GM12892 (cell line): ENCODE results near the gene SEPTIN1.
"Not testable (repeated sequence)": the region's sequence is repeated elsewhere in the genome, so short reads cannot be mapped to it uniquely, and the experiment has no call there.

Source experiments
- DNase-seq: peaks from one replicate; pipeline ENCODE4 v3.0.0; 2011; ENCODE audit not compliant: insufficient read length
- FAIRE-seq: peaks from 2 replicates; lab custom pipeline; 2011; peaks lifted over from hg19 to GRCh38; lab: Jason Lieb, UNC
- POLR2A ChIP-seq: IDR thresholded peaks from 2 replicates; pipeline ENCODE4 v1.6.1; 2011; ENCODE audit warnings: low read depth, low read length, control low read depth
- POLR2AphosphoS5 ChIP-seq: IDR thresholded peaks from 2 replicates; pipeline ENCODE4 v1.6.1; 2011; ENCODE audit warnings: low read depth, low read length, control low read depth
- TAF1 ChIP-seq: IDR thresholded peaks from 2 replicates; pipeline ENCODE4 v1.6.1; 2011; ENCODE audit warnings: low read depth, mild to moderate bottlenecking, control low read depth, low read length, borderline replicate concordance

The SEPTIN1 gene

DNA sequence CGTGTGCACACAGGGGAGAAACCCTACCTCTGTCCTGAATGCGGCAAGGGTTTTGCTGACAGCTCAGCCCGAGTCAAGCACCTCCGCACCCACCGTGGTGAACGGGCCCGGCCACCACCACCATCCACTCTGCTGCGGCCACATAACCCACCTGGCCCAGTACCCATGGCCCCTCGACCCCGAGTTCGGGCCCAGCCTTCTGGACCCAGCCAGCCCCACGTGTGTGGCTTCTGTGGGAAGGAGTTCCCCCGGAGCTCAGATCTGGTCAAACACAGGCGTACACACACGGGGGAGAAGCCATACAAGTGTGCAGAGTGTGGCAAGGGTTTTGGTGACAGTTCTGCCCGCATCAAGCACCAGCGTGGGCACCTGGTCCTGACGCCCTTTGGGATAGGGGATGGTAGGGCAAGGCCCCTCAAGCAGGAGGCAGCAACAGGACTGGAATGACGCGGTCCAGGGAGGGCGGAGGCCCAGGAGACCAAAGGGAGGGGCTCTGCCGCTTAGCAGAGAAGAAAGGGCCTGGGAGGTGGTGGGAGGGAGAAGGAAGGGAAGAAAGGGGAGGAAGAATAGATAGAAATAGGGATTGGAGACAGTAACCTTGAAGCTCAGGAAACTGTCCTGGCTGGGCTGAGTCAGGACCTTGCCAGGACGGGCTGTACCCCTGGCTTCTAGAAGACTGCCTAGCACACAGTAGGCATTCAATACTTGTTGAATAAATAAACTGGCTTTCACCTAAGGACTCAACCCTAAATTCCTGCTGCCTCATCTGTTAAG, 16.5 kb upstream of the SEPTIN1 start:
- DNase-seq: no peak
- FAIRE-seq: no peak
- no peak for TF ChIP-seq POLR2AphosphoS5
- TF ChIP-seq TAF1: no peak
- no peak for TF ChIP-seq POLR2A

- FAIRE-seq: no peak
- TF ChIP-seq POLR2A (no peak), POLR2AphosphoS5 (no peak), TAF1 (no peak)
Observed at GRCh38 chr16:30397776-30398660, 15.7 kb upstream of the SEPTIN1 start.

GRCh38 chr16:30397056-30397455, 14.7 kb upstream of the SEPTIN1 start:
- TF ChIP-seq POLR2AphosphoS5 (no peak), TAF1 (no peak), POLR2A (no peak)
- no peak for FAIRE-seq
- no peak for DNase-seq

More at GRCh38 chr16:30397776-30398660, 15.7 kb upstream of the SEPTIN1 start:
- DNase-seq: no peak

DNA sequence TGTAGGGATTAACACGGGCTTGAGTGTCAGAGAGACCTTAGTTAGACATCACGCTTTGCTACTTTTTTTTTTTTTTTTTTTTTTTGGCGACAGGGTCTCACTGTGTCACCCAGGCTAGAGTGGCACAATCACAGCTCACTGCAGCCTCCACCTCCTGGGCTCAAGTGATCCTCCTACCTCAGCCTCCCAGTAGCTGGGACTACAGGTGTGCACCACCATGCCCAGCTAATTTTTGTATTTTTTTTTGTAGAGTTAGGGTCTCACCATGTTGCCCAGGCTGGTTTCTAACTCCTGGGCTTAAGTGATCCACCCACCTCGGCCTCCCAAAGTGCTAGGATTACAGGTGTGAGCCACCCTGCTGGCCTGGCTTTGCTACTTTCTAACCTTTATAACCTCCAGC, 14.3 kb upstream of the SEPTIN1 start:
- not testable (repeated sequence) for FAIRE-seq, DNase-seq

DNA sequence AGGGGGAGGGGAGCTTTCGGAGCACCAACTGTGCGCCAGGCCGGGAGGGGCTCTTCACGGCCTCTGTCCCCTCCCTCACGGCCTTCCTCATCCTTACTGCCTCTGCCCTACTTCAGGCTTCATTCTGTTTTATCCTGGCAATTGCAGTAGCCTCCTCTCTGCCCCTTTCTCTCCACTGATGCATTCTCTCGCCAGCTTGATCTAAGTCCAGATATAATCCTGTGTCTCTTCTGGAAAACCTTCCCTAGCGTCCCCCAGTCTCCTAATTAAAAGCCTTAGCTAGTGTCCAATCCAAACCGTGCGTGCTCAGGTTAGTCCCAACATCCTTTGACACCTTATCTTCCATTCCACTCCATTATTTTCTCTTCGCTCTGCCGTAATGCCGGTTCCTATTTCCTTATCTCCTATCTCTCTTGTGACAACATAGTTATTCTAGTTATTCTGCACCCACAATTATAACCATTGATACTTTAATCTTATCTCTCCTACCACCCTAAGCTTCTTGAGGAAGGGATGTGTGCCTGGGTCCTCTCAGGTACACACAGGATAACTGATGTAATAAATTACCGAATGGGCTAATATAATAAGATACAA, 13.7 kb upstream of the SEPTIN1 start:
- DNase-seq: no peak
- no peak for TF ChIP-seq TAF1
- no peak for TF ChIP-seq POLR2A
- no peak for TF ChIP-seq POLR2AphosphoS5
- no peak for FAIRE-seq

DNA sequence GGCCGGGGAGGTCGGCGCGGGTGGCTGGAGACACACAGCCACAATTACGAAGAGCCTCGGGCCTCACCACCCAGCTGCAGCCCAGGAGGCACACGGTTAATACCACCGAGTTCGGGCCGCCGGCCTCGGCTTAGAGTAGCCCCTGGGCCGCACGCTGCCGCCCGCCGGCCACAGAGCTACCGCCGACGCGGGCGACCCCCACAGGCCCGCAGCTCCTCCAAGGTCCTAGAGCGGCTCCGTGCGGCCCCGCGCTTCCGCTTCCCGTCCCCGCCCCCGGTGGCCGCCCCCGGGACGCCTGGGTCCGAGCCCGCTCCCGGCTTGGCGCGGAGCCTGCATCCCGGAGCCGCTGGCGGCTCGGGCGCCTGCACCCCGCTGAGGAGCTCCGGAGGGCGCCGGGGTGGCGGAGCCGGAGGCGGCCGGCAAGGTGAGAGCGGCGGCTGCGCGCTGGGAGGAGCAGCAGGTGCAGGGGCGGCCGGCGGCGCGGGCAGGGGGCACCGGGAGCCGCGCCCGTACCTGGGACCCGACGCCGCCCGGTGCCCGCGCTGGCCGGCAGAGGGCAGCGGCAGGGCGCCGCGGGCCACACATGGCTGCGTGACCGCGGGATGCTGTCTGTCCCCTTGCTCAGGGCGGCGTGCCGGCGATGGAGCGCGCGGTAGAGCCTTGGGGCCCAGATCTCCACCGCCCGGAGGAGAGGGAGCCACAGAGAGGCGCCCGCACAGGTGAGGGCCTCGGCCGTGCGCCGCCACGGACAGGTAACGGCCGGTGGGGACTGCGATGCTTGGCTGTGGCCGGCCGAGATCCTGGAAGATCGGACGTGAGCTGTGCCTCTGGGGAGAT, 13.0 kb upstream of the SEPTIN1 start, which contains the start of gene ZNF48:
Gene ZNF48, plus strand, starts transcription at position 266 of the 837 bp plus-strand sequence. Its CDS starts 375 bp downstream, at position 641.
- TF ChIP-seq POLR2AphosphoS5 (no peak), POLR2A (peak; percentile 62; the same call in 1 of the 2 replicates), TAF1 (no peak)
- peak; percentile 85 for DNase-seq
- FAIRE-seq: peak; percentile 63

- FAIRE-seq (no peak), DNase-seq (no peak)
- TF ChIP-seq POLR2AphosphoS5 (no peak), TAF1 (no peak), POLR2A (no peak)
Observed at GRCh38 chr16:30394592-30395154, 12.3 kb upstream of the SEPTIN1 start.

GRCh38 chr16:30383521-30383920, 1.2 kb upstream of the SEPTIN1 start:
- TF ChIP-seq POLR2AphosphoS5 (no peak), TAF1 (no peak), POLR2A (no peak)
- no peak for FAIRE-seq

DNA sequence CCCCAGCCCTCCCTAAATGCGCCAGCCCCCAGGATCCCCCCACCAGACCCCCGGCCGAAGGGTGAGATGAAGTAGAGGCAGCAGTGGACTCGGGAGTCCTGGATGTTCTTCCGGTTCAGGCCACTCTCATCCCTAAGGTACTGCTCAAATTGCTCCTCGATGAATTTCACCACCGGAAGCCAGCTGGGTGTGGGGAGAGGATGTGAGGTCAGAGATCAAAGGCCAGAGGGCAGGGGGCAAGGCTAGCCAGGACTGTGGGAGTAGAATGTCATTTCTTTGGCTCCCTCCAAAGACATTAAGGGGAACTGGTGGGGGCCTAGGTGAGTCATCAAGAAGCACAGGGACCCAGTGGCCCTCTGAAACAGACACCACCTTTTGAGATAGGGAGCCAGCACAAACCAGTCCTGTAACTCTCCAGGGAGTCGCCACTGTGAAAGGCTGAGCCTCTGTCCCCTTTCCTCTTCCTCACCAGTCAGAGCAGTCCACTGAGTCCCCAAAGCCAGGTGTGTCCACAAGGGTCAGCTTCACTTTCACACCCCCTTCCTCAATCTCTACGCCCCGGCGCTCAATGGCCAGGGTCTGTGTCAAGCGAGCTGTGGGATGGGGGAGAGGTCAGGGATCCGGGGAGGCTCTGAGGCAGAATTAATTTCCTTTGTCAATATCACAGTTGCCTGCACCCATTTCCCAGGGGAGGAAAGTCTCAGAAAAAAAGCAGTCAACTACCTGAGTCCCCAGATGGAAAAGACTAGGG, 895 bp downstream of the SEPTIN1 start:
- FAIRE-seq (no peak), DNase-seq (no peak)
- no peak for TF ChIP-seq POLR2AphosphoS5
- no peak for TF ChIP-seq POLR2A
- no peak for TF ChIP-seq TAF1

More at GRCh38 chr16:30383521-30383920, 1.2 kb upstream of the SEPTIN1 start:
- DNase-seq: no peak

GRCh38 chr16:30380803-30381208, 1.6 kb downstream of the SEPTIN1 start:
- TF ChIP-seq TAF1 (no peak), POLR2AphosphoS5 (no peak)
- no peak for FAIRE-seq
- no peak for DNase-seq
